Umbilical cord (tissue), 2 donors: ENCODE results near the gene FAM237A. TPM values are rescaled to one million over a fixed set of nuclear protein-coding genes. Genes with fewer than 3 reads are reported as not detected.
A peak's percentile ranks its signal among the peaks of the same experiment; 100 is the strongest.

Source experiments
- DNase-seq: peaks from one replicate; pipeline ENCODE4 v3.0.0-alpha.2; 2015; ENCODE audit warnings: low spot score
- total RNA-seq: library from RNA; depleted of rRNA; stranded (reverse); fragments of >200 nt; gene quantifications from one replicate; pipeline ENCODE4 v1.2.3, GENCODE V29; 2014; ENCODE audit warnings: low replicate concordance; ENCODE audit not compliant: insufficient read depth

The FAM237A gene
- total RNA-seq, 1 donor from 2014 or later: not detected

DNA sequence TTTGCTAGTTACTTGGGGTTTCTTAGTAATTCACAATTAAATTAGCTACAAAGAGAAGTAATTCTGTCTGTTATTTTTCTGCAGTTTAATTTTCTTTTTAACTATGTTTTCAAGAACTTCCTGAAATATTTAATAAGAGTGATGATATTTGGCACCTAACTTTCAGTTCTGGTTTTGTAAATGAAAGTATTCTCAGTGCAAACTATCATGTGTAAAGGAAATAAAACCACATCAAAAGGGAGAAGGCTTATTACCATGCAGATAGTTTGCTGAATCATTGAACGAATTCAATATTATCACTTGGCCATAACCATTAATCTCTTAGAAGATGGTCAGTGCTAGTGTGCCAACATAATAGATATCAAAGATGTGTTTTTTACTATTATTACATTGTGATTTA, 46.7 kb downstream of the FAM237A start:
- DNase-seq: no peak

DNA sequence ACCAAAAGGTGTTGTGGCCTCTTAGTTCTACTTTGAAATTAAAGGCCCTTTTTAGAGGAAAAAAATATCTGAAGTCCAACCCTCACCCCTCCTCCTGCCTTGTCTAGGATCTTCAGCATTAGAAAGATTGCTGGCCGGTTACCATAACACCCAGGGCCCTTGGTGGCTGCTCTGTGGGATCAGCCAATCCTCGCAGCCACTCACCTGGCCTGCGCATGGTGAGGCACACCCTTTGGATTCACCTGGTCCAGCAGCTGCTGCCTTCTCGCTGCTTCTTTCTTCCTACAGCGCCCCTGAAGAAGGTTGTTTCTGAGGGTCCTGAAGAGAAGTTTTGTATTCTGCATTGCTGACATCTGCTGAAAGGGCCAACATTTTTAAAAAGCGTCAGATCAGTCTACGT, 50.7 kb downstream of the FAM237A start:
- DNase-seq: no peak

DNA sequence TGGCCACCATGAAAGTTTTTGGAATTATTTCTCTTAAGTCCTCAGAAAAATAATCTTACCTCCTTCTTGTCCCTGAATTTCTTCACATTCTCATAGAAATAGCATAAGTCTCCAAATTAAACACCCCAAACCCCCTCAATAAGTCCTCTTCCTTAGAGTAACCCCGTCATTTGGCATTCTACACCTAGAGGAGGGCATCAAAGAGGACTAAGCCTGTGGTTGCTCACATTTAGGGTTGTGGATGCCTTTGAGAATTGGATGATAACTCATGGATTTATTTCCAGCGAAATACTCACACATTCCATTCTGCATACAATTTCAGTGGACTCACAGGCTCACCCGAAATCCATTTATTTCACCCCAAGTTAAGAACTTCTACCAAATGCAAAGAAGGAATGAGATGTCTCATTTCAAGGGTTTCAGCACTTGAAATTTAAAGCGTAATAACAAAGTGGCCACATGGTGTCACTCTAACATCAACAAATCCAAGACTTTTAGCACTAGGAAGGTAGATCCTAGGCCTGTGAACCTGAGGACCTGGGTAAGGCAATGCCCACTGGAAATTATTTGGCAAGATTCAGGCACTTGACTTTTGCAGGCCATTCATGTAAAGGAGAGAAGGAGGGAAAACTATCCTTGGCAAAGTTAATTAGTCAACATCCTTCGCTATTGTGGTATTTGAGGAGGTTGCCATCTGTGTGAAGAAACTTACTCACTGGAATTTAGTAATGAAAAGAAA, 51.3 kb downstream of the FAM237A start:
- peak; percentile 57 for DNase-seq

DNA sequence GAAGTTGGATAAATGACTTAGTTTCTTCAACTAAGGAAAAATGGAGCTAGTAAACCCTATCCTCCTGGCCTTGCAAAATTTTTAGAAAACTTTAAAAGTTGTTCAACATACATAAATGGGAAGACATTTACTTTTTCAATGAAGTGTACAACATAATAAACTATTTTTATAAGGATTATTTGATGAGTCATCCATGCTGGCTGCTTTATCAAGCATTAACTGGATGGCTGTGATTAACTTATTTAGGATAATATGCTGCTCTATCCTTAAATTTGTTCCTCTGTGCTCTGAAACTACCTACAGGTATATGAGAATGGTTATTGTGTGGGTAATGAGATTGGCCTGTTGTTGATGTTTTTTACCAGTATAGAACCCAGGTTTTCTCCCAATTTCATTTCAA, 54.6 kb downstream of the FAM237A start:
- DNase-seq: no peak

DNA sequence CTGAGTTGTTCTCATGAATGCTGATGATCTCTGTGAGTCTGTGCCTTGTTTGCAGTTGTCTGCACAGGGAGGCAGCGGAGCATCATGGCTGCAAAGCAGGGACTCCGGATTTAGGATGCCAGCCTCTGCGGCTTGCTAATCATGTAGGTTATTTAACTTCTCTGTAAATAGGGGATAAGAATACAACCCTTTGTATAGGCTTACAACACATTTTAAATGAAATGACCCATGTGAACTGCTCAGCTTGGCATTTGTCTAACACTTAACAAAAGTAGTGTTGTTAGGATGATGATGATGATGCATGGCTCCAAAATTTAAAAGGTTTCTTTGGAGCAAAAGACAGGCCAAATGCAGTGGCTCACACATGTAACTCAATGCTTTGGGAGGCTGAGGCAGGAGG, 56.5 kb downstream of the FAM237A start:
- no peak for DNase-seq

Other genes with a start within 250 kb of the FAM237A start
- 3.4 TPM for gene ADAM23, start 199.0 kb upstream of the FAM237A start, total RNA-seq
- 0.72 TPM for gene DYTN, start 75.9 kb downstream of the FAM237A start, total RNA-seq
- gene MDH1B, start 122.8 kb downstream of the FAM237A start, total RNA-seq: 6.3 TPM
- gene FASTKD2, start 123.1 kb downstream of the FAM237A start, total RNA-seq: 29.1 TPM